Thymus (tissue), 11 donors: Measurements from ENCODE around the gene PPP1R8. TPM values are rescaled to one million over a fixed set of nuclear protein-coding genes. Genes with fewer than 3 reads are reported as not detected.
"Not testable (repeated sequence)": the region's sequence is repeated elsewhere in the genome, so short reads cannot be mapped to it uniquely, and the experiment has no call there.

Source experiments
- DNase-seq, 9 donors: peaks; one replicate each; pipeline ENCODE4 v3.0.0-alpha.2; 2013; ENCODE audit warnings: low spot score in 9 of 9, low read depth in 6 of 9, missing footprints in 1 of 9
- H3K27ac ChIP-seq, 2 donors: one replicate each; pipeline ENCODE4 v1.5.1; 2013; ENCODE audit warnings: control low read depth in 1 of 2, low read depth in 1 of 2, low read length in 1 of 2, mild to moderate bottlenecking in 1 of 2, moderate library complexity in 1 of 2
- H3K27me3 ChIP-seq, 2 donors: one replicate each; pipeline ENCODE4 v1.5.1; 2013; ENCODE audit warnings: low read length in 1 of 2; ENCODE audit not compliant: control insufficient read depth in 2 of 2, insufficient read depth in 1 of 2
- H3K36me3 ChIP-seq, 2 donors: one replicate each; pipeline ENCODE4 v1.5.1; 2013; ENCODE audit warnings: low read length in 1 of 2, mild to moderate bottlenecking in 1 of 2, moderate library complexity in 1 of 2; ENCODE audit not compliant: control insufficient read depth in 2 of 2, insufficient read depth in 2 of 2
- H3K4me1 ChIP-seq, 2 donors: one replicate each; pipeline ENCODE4 v1.5.1; 2013; ENCODE audit warnings: low read length in 2 of 2; ENCODE audit not compliant: control insufficient read depth in 2 of 2, insufficient read depth in 2 of 2
- H3K4me3 ChIP-seq, 2 donors: one replicate each; pipeline ENCODE4 v1.5.1; 2013; ENCODE audit warnings: low read length in 2 of 2, control low read depth in 1 of 2, mild to moderate bottlenecking in 1 of 2
- H3K9me3 ChIP-seq, 2 donors: one replicate each; pipeline ENCODE4 v1.5.1; 2013; ENCODE audit warnings: low read length in 1 of 2, mild to moderate bottlenecking in 1 of 2; ENCODE audit not compliant: control insufficient read depth in 2 of 2, insufficient read depth in 1 of 2
- WGBS: extraction: QIAGEN DNeasy Blood & Tissue Kit; methylation state at CpG from one replicate; pipeline ENCODE4 v1.1.7; 2013; 5-methylcytosine and 5-hydroxymethylcytosine counted together
- polyA plus RNA-seq: library from polyadenylated mRNA; stranded (reverse); fragments of 200-250 nt; gene quantifications from one replicate; pipeline ENCODE4 v1.2.3, GENCODE V29; 2013
- total RNA-seq: library from RNA; stranded (reverse); fragments of 120-200 nt; gene quantifications from one replicate; pipeline ENCODE4 v1.2.4, GENCODE V29; 2013
- donor health status: healthy.

Gene PPP1R8
- total and polyA plus RNA-seq, 2 donors, result 39.7 to 47.7 TPM

GRCh38 chr1:27856561-27857343 is 26.2 kb downstream of the PPP1R8 start:
- no peaks in the 10 kb centered on the region for H3K27me3 ChIP-seq
- 96% methylated on average over 12 of the region's 12 CpGs for WGBS
- no peaks in the 10 kb centered on the region for H3K9me3 ChIP-seq
- DNase-seq, result no peak
- H3K27ac ChIP-seq, result no peak overlapping the region
- no peak overlapping the region for H3K4me3 ChIP-seq
- peaks cover 1 to 3% of the 10 kb centered on the region in 2 donors for H3K36me3 ChIP-seq
- peaks cover 2 to 8% of the 10 kb centered on the region in 2 donors for H3K4me1 ChIP-seq

DNA sequence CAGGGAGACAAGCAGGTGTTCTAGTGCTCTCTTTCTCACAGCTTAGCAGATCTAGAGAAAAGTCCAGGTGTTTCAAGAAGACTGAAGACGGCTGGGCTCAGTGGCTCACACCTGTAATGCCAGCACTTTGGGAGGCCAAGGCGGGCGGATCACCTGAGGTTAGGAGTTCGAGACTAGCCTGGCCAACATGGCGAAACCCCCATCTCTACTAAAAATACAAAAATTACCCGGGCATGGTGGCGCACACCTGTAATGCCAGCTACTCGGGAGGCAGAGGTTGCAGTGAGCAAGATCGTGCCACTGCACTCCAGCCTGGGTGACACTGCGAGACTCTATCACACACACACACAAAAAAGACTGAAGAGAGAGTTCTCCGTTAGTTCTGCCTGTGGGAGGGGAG is 27.0 kb downstream of the PPP1R8 start:
- not testable (repeated sequence) for DNase-seq, H3K9me3 ChIP-seq, H3K4me3 ChIP-seq, H3K27ac ChIP-seq, H3K27me3 ChIP-seq, H3K36me3 ChIP-seq
- WGBS, result 90% methylated on average over 11 of the region's 11 CpGs
- H3K4me1 ChIP-seq, result peaks cover 2 to 13% of the 10 kb centered on the region in 2 donors

- Histone ChIP-seq H3K4me1 (peaks cover 2 to 20% of the 10 kb centered on the region in 2 donors), H3K27ac (no peak overlapping the region), H3K27me3 (no peaks in the 10 kb centered on the region), H3K36me3 (no peaks in the 10 kb centered on the region), H3K4me3 (no peak overlapping the region), H3K9me3 (no peaks in the 10 kb centered on the region)
- WGBS, result 54% methylated on average over 10 of the region's 10 CpGs
- DNase-seq, result peak in 8 of 9 donors; percentile 60 to 86 (median 72)
These were observed 27.7 kb downstream of the PPP1R8 start for GRCh38 chr1:27858072-27858948.

- Histone ChIP-seq H3K27me3 (no peaks in the 10 kb centered on the region), H3K9me3 (no peaks in the 10 kb centered on the region), H3K36me3 (no peaks in the 10 kb centered on the region), H3K4me1 (peaks cover 2 to 21% of the 10 kb centered on the region in 2 donors), H3K27ac (no peak overlapping the region), H3K4me3 (no peak overlapping the region)
- no peak for DNase-seq
- WGBS, result 96% methylated on average over 14 of the region's 14 CpGs
These were observed 28.5 kb downstream of the PPP1R8 start for GRCh38 chr1:27858949-27859576.

GRCh38 chr1:27861436-27861835 is 30.9 kb downstream of the PPP1R8 start:
- DNase-seq, result no peak
- H3K4me3 ChIP-seq, result no peak overlapping the region
- peaks cover 2 to 24% of the 10 kb centered on the region in 2 donors for H3K4me1 ChIP-seq
- no peaks in the 10 kb centered on the region for H3K27me3 ChIP-seq
- H3K36me3 ChIP-seq, result no peaks in the 10 kb centered on the region
- no peaks in the 10 kb centered on the region for H3K9me3 ChIP-seq
- WGBS, result 95% methylated on average over 10 of the region's 10 CpGs
- H3K27ac ChIP-seq, result no peak overlapping the region

GRCh38 chr1:27862004-27862403 is 31.4 kb downstream of the PPP1R8 start:
- H3K4me3 ChIP-seq, result no peak overlapping the region
- peaks cover 2 to 24% of the 10 kb centered on the region in 2 donors for H3K4me1 ChIP-seq
- 98% methylated on average over 3 of the region's 3 CpGs for WGBS

DNA sequence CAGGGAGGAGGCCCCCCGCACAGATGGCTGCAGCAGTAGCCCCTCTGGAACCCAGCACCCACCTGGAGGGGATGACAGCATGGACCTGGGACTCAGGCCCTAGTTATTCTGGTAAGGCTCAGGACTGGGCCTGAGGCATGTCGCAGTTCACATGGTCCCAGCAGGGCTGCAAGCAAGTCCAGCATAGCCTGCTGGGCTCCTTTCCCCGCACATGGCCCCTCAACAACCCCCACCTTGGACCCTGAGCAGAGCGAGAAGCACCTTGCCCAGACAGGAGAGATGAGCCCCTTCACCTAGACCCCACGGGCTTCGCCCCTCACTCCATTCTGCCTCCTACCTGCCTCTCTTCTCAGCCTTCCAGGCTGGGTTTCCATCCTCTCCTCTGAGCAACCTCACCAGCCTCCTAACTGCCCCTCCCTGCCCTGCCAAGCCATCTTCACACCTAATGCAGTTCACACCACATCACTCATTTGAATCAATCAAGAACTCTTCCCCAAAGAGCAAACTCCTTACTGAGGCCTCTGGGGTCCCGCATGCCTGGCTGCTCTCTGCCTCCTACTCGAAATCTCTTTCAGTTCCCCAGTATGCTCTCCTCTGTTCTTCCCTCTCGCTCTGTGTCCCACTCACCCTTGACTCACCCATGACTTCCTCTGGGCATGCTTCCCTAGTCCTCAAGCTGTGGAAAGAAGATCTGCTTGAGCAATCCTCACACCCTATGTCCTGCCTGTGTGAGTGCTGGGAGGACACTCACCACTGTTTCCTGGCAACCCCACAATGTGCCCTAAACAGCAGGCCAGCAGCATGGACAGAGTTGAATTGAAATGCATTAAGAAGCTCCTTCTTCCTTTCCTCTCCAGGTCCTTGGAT is 32.3 kb downstream of the PPP1R8 start:
- WGBS, result 96% methylated on average over 9 of the region's 9 CpGs
- peak overlapping the region; percentile 41 to 48 for H3K27ac ChIP-seq
- H3K36me3 ChIP-seq, result no peaks in the 10 kb centered on the region
- DNase-seq, result peak in 1 of 9 donors; percentile 35
- no peak overlapping the region for H3K4me3 ChIP-seq
- H3K9me3 ChIP-seq, result no peaks in the 10 kb centered on the region
- no peaks in the 10 kb centered on the region for H3K27me3 ChIP-seq
- peaks cover 2 to 24% of the 10 kb centered on the region in 2 donors for H3K4me1 ChIP-seq

More at GRCh38 chr1:27862004-27862403, 31.4 kb downstream of the PPP1R8 start:
- H3K36me3 ChIP-seq, result no peaks in the 10 kb centered on the region
- DNase-seq, result no peak
- no peaks in the 10 kb centered on the region for H3K27me3 ChIP-seq
- no peaks in the 10 kb centered on the region for H3K9me3 ChIP-seq
- no peak overlapping the region for H3K27ac ChIP-seq

DNA sequence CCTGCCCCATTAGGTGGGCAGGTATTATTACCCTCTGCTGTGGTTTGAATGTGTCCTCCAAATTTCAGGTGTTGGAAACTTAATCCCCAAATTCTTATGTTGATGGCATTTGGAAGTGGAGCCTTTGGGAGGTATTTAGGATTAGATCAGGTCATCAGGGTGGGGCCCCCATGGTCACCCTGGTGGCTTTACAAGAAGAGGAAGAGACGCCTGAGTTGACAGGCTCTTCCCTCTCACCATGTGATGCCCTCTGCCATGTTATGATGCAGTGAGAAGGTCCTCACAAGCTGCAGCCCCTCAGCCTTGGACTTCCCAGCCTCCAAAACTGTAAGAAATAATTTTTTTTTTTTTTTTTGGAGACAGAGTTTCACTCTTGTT is 32.9 kb downstream of the PPP1R8 start:
- peaks cover 1 to 23% of the 10 kb centered on the region in 2 donors for H3K4me1 ChIP-seq
- H3K27ac ChIP-seq, result peak overlapping the region in 1 of 2 donors; percentile 41
- no peaks in the 10 kb centered on the region for H3K36me3 ChIP-seq
- H3K9me3 ChIP-seq, result no peaks in the 10 kb centered on the region
- no peak overlapping the region for H3K4me3 ChIP-seq
- 95% methylated on average over 1 of the region's 1 CpG for WGBS
- DNase-seq, result no peak
- H3K27me3 ChIP-seq, result no peaks in the 10 kb centered on the region
